CD4-positive, alpha-beta T cell treated with Interleukin-10 for 1 hour (primary cell): Measurements from ENCODE around the gene PTPRD.

Source experiments
- DNase-seq: peaks from one replicate; pipeline ENCODE4 v3.0.0-alpha.2; 2020

The PTPRD gene

DNA sequence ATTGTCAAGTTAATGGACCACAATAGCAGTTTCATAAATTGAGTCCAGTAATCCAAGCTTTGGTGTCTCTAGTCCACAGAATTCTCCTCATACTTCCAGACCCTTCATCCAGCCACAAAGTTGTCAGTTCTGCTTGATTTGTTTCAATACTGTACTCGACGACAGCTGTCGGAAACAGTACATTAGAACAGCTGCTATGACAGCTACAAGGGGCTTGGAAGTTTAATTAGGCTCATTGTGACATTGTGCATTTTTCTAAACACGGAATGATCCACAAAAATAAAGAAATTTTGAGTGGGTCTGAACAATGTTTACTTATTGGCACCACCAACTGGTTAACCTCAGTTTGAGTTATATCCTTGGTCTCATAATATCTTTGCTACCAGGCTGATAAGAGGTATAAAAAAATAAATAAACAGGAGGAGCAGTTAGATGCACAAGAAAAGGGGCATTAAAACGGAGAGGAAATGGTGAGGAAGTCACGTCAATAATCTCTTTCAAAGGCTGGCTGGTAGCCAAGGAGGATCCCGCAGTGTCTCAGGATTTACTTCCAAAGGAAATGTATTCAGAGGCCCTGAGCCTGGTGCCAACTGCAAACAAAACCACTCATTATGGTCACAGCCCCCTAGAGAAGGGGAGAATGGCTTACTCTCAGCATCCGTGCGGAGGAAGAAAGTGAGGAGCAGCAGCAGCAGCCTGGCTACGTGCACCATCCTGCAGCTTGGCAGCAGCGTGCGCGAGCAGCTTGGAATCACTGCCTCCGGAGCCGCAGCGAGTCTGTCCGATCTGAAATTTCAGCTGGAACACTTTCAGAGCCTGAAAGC lies 1879.5 kb downstream of the PTPRD start:
- DNase-seq: no peak

GRCh38 chr9:8732367-8733075 lies 1880.3 kb downstream of the PTPRD start:
- no peak for DNase-seq

DNA sequence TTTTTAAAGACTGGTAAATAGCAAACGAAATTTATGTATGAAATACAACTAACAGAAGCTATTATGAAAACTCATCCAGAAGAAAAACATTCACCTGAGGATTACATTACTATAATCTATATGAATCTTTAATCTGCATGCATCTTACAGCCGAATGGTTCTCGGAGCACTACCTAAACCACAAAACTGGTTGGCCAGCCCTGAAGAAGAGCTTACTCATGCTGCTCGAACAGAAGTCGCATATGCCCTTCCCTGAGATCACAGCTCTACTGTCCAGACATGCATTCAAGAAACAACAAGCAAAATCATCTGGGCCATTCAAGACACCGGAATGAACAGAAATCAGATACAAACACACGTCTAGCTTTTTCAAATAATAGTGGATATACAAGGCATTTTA lies 1882.2 kb downstream of the PTPRD start:
- no peak for DNase-seq

DNA sequence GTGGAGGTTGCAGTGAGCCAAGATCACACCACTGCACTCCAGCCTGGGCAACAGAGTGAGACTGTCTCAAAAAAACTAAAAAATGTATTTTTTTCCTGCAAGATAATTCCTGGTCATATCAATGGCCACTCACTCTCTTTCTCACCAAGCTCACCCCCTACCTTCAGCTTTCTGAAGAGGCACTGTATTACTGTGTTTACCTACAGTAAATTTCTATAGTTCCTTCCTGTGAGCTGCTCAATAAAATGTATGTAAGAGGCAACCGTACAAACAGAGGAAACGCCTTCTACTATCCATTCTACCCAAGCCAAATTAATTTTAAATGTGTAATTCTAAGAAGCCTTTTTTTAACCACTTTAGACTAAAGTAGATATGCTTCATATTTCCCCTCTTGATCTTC lies 1883.9 kb downstream of the PTPRD start:
- DNase-seq: no peak

DNA sequence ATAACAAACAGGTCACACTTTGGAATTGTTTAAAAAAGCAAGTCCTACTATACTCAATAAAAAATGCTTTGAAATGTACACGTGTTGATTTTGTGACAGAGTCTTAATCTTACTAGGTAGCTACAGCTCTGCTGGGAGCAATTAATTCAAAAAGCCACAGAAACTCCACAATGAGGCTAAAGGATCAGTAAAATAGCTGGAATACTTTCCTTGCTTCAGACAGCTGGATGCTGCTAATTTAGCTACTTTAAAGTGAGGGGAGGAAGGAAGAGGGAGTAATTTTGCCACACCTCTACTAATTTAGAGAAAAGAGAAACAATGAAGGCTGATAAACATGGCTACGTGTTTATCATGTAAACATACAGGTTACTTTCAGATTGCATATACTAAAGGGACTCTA lies 1885.6 kb downstream of the PTPRD start:
- no peak for DNase-seq

DNA sequence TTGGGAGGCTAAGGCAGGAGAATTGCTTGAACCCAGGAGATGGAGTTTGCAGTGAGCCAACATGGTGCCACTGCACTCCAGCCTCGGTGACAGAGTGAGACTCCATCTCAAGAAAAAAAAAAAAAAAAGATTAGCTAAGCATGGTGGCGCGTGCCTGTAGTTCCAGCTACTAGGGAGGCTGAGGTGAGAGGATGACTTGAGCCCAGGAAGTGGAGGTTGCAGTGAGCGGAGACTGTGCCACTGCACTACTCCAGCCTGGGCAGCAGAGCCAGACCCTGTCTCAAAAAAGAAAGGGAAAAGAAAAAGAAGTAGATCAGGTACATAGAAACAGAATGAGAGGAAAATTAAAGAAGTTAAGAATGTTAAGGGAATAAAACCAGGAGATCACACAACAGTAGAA lies 1886.1 kb downstream of the PTPRD start:
- no peak for DNase-seq

GRCh38 chr9:8725635-8726034 lies 1887.2 kb downstream of the PTPRD start:
- no peak for DNase-seq

DNA sequence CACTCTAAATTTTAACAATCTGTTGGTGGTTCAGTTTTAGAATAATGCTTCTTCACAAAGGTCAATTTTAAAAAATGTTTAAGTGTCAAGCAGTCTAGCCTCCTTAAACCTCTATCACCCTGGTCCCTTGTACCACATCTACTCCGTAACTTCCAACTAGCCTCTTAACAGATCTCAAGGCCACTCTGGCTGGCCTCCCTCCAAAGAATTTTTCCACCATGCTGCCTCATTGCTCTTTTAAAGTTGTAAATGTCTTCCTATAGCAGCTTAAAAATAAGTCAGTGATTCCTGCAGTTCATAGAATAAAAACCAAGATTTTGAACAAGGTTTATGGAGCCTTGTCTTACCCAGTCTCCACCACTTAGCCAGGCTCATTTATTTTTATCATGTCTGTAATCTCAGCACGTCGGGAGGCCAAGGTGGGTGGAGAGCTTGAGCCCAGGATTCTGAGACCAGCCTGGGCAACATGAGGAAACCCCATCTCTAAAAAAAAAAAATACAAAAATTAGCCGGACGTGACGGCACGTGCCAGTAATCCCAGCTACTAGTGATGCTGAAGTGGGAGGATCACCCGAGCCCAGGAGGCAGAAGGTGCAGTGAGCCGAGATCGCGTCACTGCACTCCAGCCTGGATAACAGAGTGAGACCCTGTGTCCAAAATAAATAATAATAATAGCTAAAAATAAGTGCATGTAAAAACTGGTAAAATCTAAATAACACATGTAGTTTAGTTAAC lies 1888.4 kb downstream of the PTPRD start:
- DNase-seq: no peak

- no peak for DNase-seq
Observed at GRCh38 chr9:8723195-8723594, 1889.6 kb downstream of the PTPRD start.

DNA sequence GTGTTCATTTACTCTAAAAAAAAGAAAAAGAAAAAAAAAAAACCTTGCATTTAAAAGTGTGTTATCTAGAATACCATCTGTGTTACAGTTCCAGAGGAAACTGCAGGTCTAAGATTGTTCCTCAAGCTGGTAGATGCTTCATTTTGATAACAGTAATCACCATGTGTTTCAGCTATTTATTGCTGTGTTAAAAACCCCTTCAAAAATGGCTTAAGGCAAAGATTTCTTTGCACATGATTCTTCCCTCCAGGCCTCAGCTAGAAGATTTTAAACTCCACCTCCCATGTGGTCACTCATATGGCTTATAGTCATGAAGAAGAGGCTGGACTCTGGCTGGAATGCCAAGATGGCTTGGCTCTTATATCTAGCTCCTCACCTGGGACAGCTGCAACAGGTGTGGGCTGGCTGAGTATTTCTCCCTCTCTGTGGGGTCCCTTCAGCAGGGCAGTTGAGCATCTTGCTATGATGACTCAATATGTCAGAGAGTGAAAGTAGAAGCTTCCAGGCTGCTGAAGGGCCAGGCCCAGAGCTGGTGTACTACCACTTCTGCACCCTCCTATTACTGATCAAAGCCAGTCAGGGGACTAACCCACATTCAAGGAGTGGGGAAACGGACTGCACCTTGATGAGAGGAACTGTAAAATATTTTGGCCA lies 1892.8 kb downstream of the PTPRD start:
- DNase-seq: no peak

DNA sequence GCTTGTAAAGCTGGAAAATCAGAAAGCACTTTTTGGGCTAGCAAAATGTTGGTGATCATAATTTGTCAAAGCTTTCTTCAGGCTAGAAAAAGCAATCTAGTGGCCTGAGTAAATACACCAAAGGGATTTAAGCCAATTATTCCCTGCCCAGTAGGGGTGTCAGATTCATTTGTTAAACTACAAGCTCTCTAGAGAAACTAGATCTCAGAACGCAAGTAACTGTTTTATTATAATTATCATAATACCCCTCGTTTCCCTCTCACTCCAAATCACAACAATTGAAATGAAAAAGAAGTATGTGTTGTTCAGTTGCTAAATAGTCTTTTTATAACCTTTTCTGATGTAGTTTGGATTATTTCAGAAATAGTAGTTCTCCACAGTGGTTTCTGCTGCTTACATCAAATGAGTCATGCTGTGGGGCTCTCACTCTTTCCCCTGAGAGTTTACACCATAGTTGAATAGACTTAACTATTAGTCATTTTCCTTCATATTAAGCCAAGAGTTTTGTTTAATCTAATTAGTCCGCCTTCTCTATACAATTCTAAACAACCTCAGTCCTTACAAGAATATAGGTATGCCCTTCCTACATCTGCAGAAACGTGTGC lies 1894.6 kb downstream of the PTPRD start:
- DNase-seq: no peak

GRCh38 chr9:8717146-8717545 lies 1895.7 kb downstream of the PTPRD start:
- DNase-seq: no peak

- no peak for DNase-seq
Observed at GRCh38 chr9:8715788-8716187, 1897.0 kb downstream of the PTPRD start.

- DNase-seq: no peak
Observed at GRCh38 chr9:8713811-8714165, 1899.0 kb downstream of the PTPRD start.

DNA sequence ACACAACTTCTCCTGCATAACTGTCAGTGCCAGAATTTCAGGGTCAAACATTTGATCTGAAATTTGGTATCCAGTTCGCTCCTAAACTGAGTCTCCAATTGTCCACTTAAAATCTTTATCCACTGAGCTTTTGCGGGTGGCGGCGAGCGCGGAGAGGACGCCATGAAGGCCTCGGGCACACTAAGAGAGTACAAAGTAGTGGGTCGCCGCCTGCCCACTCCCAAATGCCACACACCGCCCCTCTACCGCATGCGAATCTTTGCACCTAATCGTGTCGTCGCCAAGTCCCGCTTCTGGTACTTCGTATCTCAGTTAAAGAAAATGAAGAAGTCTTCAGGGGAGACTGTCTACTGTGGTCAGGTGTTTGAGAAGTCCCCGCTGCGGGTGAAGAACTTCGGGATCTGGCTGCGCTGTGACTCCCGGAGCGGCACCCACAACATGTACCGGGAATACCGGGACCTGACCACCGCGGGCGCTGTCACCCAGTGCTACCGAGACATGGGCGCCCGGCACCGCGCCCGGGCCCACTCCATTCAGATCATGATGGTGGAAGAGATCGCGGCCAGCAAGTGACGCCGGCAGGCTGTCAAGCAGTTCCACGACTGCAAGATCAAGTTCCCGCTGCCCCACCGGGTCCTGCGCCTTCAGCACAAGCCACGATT lies 1899.5 kb downstream of the PTPRD start:
- no peak for DNase-seq

GRCh38 chr9:8709731-8710130 lies 1903.1 kb downstream of the PTPRD start:
- no peak for DNase-seq

DNA sequence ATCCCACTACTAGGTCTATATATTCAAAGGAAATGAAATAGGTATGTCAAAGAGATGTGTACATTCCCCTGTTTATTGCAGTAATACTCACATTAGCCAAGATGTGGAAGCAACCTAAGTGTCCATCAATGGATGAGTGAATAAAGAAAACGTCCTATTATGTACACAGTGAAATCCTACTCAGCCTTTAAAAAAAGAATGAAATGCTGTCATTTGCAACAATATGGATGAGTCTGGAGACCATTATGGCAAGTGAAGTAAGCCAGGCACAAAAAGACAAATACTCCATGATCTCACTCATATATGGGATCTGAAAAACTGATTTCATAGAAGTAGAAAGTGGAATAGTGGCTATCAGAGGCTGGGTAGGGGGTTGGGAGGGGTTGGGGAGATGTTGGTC lies 1904.1 kb downstream of the PTPRD start:
- DNase-seq: no peak

DNA sequence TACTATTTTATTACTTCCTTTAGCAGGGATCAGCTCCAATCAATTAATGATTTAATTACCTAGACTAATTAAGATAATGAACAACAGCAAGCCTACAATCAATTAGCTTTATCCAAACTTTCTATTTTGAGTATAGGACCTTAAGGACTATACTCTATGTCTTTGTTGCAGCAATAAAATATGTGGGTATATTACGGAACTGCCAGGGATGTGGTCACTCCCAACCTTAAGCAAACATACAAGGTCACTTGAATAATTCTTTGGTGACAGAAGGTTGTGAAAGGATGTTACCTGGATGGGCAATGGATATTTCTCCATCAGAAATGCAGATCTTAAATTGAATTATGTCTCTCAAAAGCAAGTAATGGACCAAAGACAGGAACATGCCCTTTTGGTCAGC lies 1905.8 kb downstream of the PTPRD start:
- DNase-seq: no peak

- no peak for DNase-seq
Observed at GRCh38 chr9:8706531-8706930, 1906.3 kb downstream of the PTPRD start.

DNA sequence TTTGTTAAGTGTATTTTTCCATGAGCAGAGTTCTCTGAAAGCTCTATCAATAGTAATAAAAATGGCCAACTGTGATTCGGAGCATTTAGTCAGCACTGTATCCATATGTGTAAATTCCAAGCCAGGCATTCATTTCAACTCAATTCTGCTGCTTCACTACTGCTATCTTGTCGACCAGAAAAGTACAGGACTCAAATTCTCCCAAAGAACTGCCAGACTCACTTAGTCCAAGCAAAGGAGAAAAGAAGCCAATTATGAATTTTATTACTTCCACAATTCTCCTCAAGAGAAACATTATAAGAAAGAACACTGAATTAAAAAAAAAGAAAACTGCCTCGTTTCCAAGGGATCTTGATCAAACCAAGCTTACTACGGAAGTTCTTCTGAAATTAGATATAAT lies 1906.9 kb downstream of the PTPRD start:
- DNase-seq: no peak

DNA sequence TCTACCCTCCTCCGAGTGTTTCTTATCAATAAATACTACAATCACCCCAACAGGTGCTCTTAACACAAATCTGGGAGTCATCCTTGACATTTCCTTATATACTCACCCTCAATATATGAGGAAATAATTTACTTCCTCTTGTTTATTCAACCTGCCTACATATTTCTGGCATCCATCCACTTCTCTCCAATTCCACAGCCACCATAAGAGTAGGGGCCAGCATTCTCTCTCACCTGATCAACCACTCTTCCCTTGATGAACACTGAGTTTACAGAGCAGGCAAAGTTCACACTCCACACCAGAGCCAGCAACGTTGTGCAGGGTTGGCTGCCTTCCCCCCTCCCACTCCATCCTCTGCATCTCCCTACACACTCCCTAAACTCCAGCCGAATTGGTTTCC lies 1908.9 kb downstream of the PTPRD start:
- DNase-seq: no peak

- DNase-seq: no peak
Observed at GRCh38 chr9:8701904-8702303, 1910.9 kb downstream of the PTPRD start.
